NCI-H2171 (cell line): ENCODE results near the gene ADGRD2.

Experiments
- DNase-seq: peaks from one replicate; lab custom pipeline; 2025; lab: John Stamatoyannopoulos, UW

The ADGRD2 gene

GRCh38 chr9:124457887-124458431 lies 7.7 kb downstream of the ADGRD2 start:
- no peak for DNase-seq

- no peak for DNase-seq
Observed at GRCh38 chr9:124458441-124458840, 8.2 kb downstream of the ADGRD2 start.

GRCh38 chr9:124462739-124463138 lies 12.5 kb downstream of the ADGRD2 start:
- no peak for DNase-seq

GRCh38 chr9:124465736-124466135 lies 15.5 kb downstream of the ADGRD2 start:
- no peak for DNase-seq

- no peak for DNase-seq
Observed at GRCh38 chr9:124467410-124468060, 17.3 kb downstream of the ADGRD2 start.

- no peak for DNase-seq
Observed at GRCh38 chr9:124468061-124468740, 17.9 kb downstream of the ADGRD2 start.

- DNase-seq, result no peak
Observed at GRCh38 chr9:124469011-124469832, 19.0 kb downstream of the ADGRD2 start.

- DNase-seq, result no peak
Observed at GRCh38 chr9:124470306-124470705, 20.1 kb downstream of the ADGRD2 start.

GRCh38 chr9:124470726-124471125 lies 20.5 kb downstream of the ADGRD2 start:
- DNase-seq, result no peak

GRCh38 chr9:124471761-124472160 lies 21.5 kb downstream of the ADGRD2 start:
- no peak for DNase-seq

GRCh38 chr9:124472770-124473169 lies 22.5 kb downstream of the ADGRD2 start:
- DNase-seq, result no peak

- no peak for DNase-seq
Observed at GRCh38 chr9:124473310-124473709, 23.1 kb downstream of the ADGRD2 start.

- DNase-seq, result no peak
Observed at GRCh38 chr9:124474151-124474550, 23.9 kb downstream of the ADGRD2 start.

- no peak for DNase-seq
Observed at GRCh38 chr9:124475158-124475867, 25.1 kb downstream of the ADGRD2 start.

GRCh38 chr9:124475868-124476690 lies 25.8 kb downstream of the ADGRD2 start:
- no peak for DNase-seq

GRCh38 chr9:124477211-124477647 lies 27.0 kb downstream of the ADGRD2 start:
- peak; percentile 21 for DNase-seq

- DNase-seq, result peak; percentile 33
Observed at GRCh38 chr9:124477648-124478285, 27.5 kb downstream of the ADGRD2 start.

- no peak for DNase-seq
Observed at GRCh38 chr9:124478354-124478753, 28.1 kb downstream of the ADGRD2 start.

- no peak for DNase-seq
Observed at GRCh38 chr9:124479371-124479770, 29.1 kb downstream of the ADGRD2 start.

- DNase-seq, result no peak
Observed at GRCh38 chr9:124479947-124480620, 29.8 kb downstream of the ADGRD2 start.
